Measurements from ENCODE around the gene LARGE1.
A peak's percentile ranks its signal among the peaks of the same experiment; 100 is the strongest.

LARGE1 gene

DNA sequence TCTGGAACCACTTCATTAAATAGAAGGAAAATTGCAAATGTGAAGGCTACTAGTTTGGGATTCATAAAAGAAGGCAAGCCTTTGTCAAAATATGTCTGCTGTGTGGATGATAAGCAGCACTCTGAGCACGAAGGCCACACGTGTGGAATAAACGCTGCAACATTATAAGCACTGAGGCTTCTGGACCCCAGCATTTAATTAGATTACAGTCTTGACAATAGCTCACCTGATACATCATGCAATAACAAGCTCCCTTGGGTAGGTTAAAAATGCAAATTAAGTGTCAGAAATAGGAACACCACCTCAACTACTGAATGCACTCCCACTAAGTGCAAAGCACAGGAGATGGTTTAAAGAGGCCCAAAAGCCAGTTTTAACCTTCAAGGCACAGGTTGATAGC, 179.3 kb downstream of the LARGE1 start:
- DNase-seq: no peak
- Histone ChIP-seq H3K27me3 (replicated peaks in 2 of 5; ENCODE audit: control insufficient read depth in 4 of 5, insufficient read depth in 5 of 5, low read length in 4 of 5) (no peaks in the 10 kb centered on the region), H3K4me3 (ENCODE audit: control insufficient read depth in 1 of 7, extremely low read depth in 1 of 7, insufficient read depth in 4 of 7, low read depth in 2 of 7, low read length in 6 of 7) (no peak overlapping the region), H3K4me1 (ENCODE audit: control extremely low read depth in 1 of 4, control insufficient read depth in 4 of 4, insufficient read depth in 4 of 4, low read length in 3 of 4) (no peaks in the 10 kb centered on the region), H3K36me3 (ENCODE audit: control insufficient read depth in 4 of 4, insufficient read depth in 4 of 4, low read length in 3 of 4) (no peaks in the 10 kb centered on the region), H3K9me3 (ENCODE audit: control extremely low read depth in 1 of 5, control insufficient read depth in 4 of 5, insufficient read depth in 2 of 5, low read depth in 1 of 5, low read length in 4 of 5) (peaks cover 0 to 4% (median 2%) of the 10 kb centered on the region in 5 experiments), H3K27ac (ENCODE audit: insufficient read depth in 1 of 2, low read depth in 1 of 2, low read length in 2 of 2, poor library complexity in 1 of 2, severe bottlenecking in 2 of 2) (no peak overlapping the region)
- ChIA-PET POLR2A (no interaction called here), CTCF (no interaction called here)
- WGBS (ENCODE audit: insufficient coverage): 94% methylated on average over 3 of the region's 3 CpGs

- peaks cover 0 to 4% (median 2%) of the 10 kb centered on the region in 5 experiments for H3K9me3 ChIP-seq (ENCODE audit: control extremely low read depth in 1 of 5, control insufficient read depth in 4 of 5, insufficient read depth in 2 of 5, low read depth in 1 of 5, low read length in 4 of 5)
- WGBS (ENCODE audit: insufficient coverage): 95% methylated on average over 4 of the region's 4 CpGs
- no peaks in the 10 kb centered on the region for H3K36me3 ChIP-seq (ENCODE audit: control insufficient read depth in 4 of 4, insufficient read depth in 4 of 4, low read length in 3 of 4)
- H3K27ac ChIP-seq (ENCODE audit: insufficient read depth in 1 of 2, low read depth in 1 of 2, low read length in 2 of 2, poor library complexity in 1 of 2, severe bottlenecking in 2 of 2): no peak overlapping the region
- no peaks in the 10 kb centered on the region for H3K4me1 ChIP-seq (ENCODE audit: control extremely low read depth in 1 of 4, control insufficient read depth in 4 of 4, insufficient read depth in 4 of 4, low read length in 3 of 4)
- H3K27me3 ChIP-seq (replicated peaks in 2 of 5; ENCODE audit: control insufficient read depth in 4 of 5, insufficient read depth in 5 of 5, low read length in 4 of 5): no peaks in the 10 kb centered on the region
- ChIA-PET CTCF (no interaction called here), POLR2A (no interaction called here)
- H3K4me3 ChIP-seq (ENCODE audit: control insufficient read depth in 1 of 7, extremely low read depth in 1 of 7, insufficient read depth in 4 of 7, low read depth in 2 of 7, low read length in 6 of 7): no peak overlapping the region
- no peak for DNase-seq
Measured at GRCh38 chr22:33739516-33739915, 180.8 kb downstream of the LARGE1 start.

- ChIA-PET POLR2A (no interaction called here), CTCF (no interaction called here)
- Histone ChIP-seq H3K27ac (ENCODE audit: insufficient read depth in 1 of 2, low read depth in 1 of 2, low read length in 2 of 2, poor library complexity in 1 of 2, severe bottlenecking in 2 of 2) (no peak overlapping the region), H3K4me3 (ENCODE audit: control insufficient read depth in 1 of 7, extremely low read depth in 1 of 7, insufficient read depth in 4 of 7, low read depth in 2 of 7, low read length in 6 of 7) (no peak overlapping the region), H3K27me3 (replicated peaks in 2 of 5; ENCODE audit: control insufficient read depth in 4 of 5, insufficient read depth in 5 of 5, low read length in 4 of 5) (no peaks in the 10 kb centered on the region), H3K4me1 (ENCODE audit: control extremely low read depth in 1 of 4, control insufficient read depth in 4 of 4, insufficient read depth in 4 of 4, low read length in 3 of 4) (no peaks in the 10 kb centered on the region), H3K36me3 (ENCODE audit: control insufficient read depth in 4 of 4, insufficient read depth in 4 of 4, low read length in 3 of 4) (no peaks in the 10 kb centered on the region), H3K9me3 (ENCODE audit: control extremely low read depth in 1 of 5, control insufficient read depth in 4 of 5, insufficient read depth in 2 of 5, low read depth in 1 of 5, low read length in 4 of 5) (peaks cover 0 to 4% (median 3%) of the 10 kb centered on the region in 5 experiments)
- no peak for DNase-seq
- 79% methylated on average over 3 of the region's 3 CpGs for WGBS (ENCODE audit: insufficient coverage)
Measured at GRCh38 chr22:33737662-33738061, 182.6 kb downstream of the LARGE1 start.

GRCh38 chr22:33735978-33736377, 184.3 kb downstream of the LARGE1 start:
- POLR2A ChIA-PET: no interaction called here
- Histone ChIP-seq H3K27me3 (replicated peaks in 2 of 5; ENCODE audit: control insufficient read depth in 4 of 5, insufficient read depth in 5 of 5, low read length in 4 of 5) (no peaks in the 10 kb centered on the region), H3K4me3 (ENCODE audit: control insufficient read depth in 1 of 7, extremely low read depth in 1 of 7, insufficient read depth in 4 of 7, low read depth in 2 of 7, low read length in 6 of 7) (no peak overlapping the region), H3K4me1 (ENCODE audit: control extremely low read depth in 1 of 4, control insufficient read depth in 4 of 4, insufficient read depth in 4 of 4, low read length in 3 of 4) (no peaks in the 10 kb centered on the region), H3K36me3 (ENCODE audit: control insufficient read depth in 4 of 4, insufficient read depth in 4 of 4, low read length in 3 of 4) (no peaks in the 10 kb centered on the region), H3K27ac (ENCODE audit: insufficient read depth in 1 of 2, low read depth in 1 of 2, low read length in 2 of 2, poor library complexity in 1 of 2, severe bottlenecking in 2 of 2) (no peak overlapping the region), H3K9me3 (ENCODE audit: control extremely low read depth in 1 of 5, control insufficient read depth in 4 of 5, insufficient read depth in 2 of 5, low read depth in 1 of 5, low read length in 4 of 5) (peaks cover 0 to 4% (median 2%) of the 10 kb centered on the region in 5 experiments)
- DNase-seq: no peak
- CTCF ChIA-PET: no interaction called here
- 100% methylated on average over 2 of the region's 4 CpGs for WGBS (ENCODE audit: insufficient coverage)

- H3K4me1 ChIP-seq (ENCODE audit: control extremely low read depth in 1 of 4, control insufficient read depth in 4 of 4, insufficient read depth in 4 of 4, low read length in 3 of 4): no peaks in the 10 kb centered on the region
- DNase-seq: no peak
- H3K27me3 ChIP-seq (replicated peaks in 2 of 5; ENCODE audit: control insufficient read depth in 4 of 5, insufficient read depth in 5 of 5, low read length in 4 of 5): no peaks in the 10 kb centered on the region
- H3K9me3 ChIP-seq (ENCODE audit: control extremely low read depth in 1 of 5, control insufficient read depth in 4 of 5, insufficient read depth in 2 of 5, low read depth in 1 of 5, low read length in 4 of 5): peaks cover 0 to 4% (median 0%) of the 10 kb centered on the region in 5 experiments
- WGBS (ENCODE audit: insufficient coverage): no CpG with 5 or more reads among the region's 2 CpGs
- ChIA-PET POLR2A (no interaction called here), CTCF (no interaction called here)
- H3K4me3 ChIP-seq (ENCODE audit: control insufficient read depth in 1 of 7, extremely low read depth in 1 of 7, insufficient read depth in 4 of 7, low read depth in 2 of 7, low read length in 6 of 7): no peak overlapping the region
- no peaks in the 10 kb centered on the region for H3K36me3 ChIP-seq (ENCODE audit: control insufficient read depth in 4 of 4, insufficient read depth in 4 of 4, low read length in 3 of 4)
- H3K27ac ChIP-seq (ENCODE audit: insufficient read depth in 1 of 2, low read depth in 1 of 2, low read length in 2 of 2, poor library complexity in 1 of 2, severe bottlenecking in 2 of 2): no peak overlapping the region
Measured at GRCh38 chr22:33728847-33729246, 191.4 kb downstream of the LARGE1 start.

- CTCF ChIA-PET: no interaction called here
- Histone ChIP-seq H3K4me3 (ENCODE audit: control insufficient read depth in 1 of 7, extremely low read depth in 1 of 7, insufficient read depth in 4 of 7, low read depth in 2 of 7, low read length in 6 of 7) (no peak overlapping the region), H3K36me3 (ENCODE audit: control insufficient read depth in 4 of 4, insufficient read depth in 4 of 4, low read length in 3 of 4) (no peaks in the 10 kb centered on the region), H3K4me1 (ENCODE audit: control extremely low read depth in 1 of 4, control insufficient read depth in 4 of 4, insufficient read depth in 4 of 4, low read length in 3 of 4) (no peaks in the 10 kb centered on the region), H3K27me3 (replicated peaks in 2 of 5; ENCODE audit: control insufficient read depth in 4 of 5, insufficient read depth in 5 of 5, low read length in 4 of 5) (no peaks in the 10 kb centered on the region), H3K27ac (ENCODE audit: insufficient read depth in 1 of 2, low read depth in 1 of 2, low read length in 2 of 2, poor library complexity in 1 of 2, severe bottlenecking in 2 of 2) (no peak overlapping the region), H3K9me3 (ENCODE audit: control extremely low read depth in 1 of 5, control insufficient read depth in 4 of 5, insufficient read depth in 2 of 5, low read depth in 1 of 5, low read length in 4 of 5) (peaks cover 0 to 5% (median 0%) of the 10 kb centered on the region in 5 experiments)
- WGBS (ENCODE audit: insufficient coverage): 96% methylated on average over 3 of the region's 3 CpGs
- POLR2A ChIA-PET: no interaction called here
- no peak for DNase-seq
Measured at GRCh38 chr22:33726294-33726734, 194.0 kb downstream of the LARGE1 start.

DNA sequence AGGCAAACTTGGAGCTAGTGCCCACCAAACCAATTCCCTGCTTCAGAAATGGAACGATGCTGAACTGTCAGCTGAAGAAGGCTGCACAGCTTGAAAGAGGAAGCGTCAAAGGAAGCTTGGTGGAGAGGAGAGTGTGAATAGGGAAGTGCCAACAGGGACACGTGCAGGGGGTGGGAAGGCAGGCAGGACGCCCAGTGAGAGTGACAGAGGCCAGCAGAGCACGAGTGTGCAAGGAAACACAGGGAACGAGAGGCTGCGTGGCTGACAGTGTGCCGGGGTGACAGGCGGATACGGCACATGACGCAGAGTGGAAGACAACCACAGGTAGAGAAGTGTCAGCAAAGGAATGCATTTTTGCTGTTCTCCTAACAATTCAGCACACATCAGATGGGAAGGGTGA, 196.4 kb downstream of the LARGE1 start:
- H3K27me3 ChIP-seq (replicated peaks in 2 of 5; ENCODE audit: control insufficient read depth in 4 of 5, insufficient read depth in 5 of 5, low read length in 4 of 5): no peaks in the 10 kb centered on the region
- no peak overlapping the region for H3K4me3 ChIP-seq (ENCODE audit: control insufficient read depth in 1 of 7, extremely low read depth in 1 of 7, insufficient read depth in 4 of 7, low read depth in 2 of 7, low read length in 6 of 7)
- no peaks in the 10 kb centered on the region for H3K4me1 ChIP-seq (ENCODE audit: control extremely low read depth in 1 of 4, control insufficient read depth in 4 of 4, insufficient read depth in 4 of 4, low read length in 3 of 4)
- ChIA-PET CTCF (no interaction called here), POLR2A (no interaction called here)
- H3K36me3 ChIP-seq (ENCODE audit: control insufficient read depth in 4 of 4, insufficient read depth in 4 of 4, low read length in 3 of 4): no peaks in the 10 kb centered on the region
- H3K27ac ChIP-seq (ENCODE audit: insufficient read depth in 1 of 2, low read depth in 1 of 2, low read length in 2 of 2, poor library complexity in 1 of 2, severe bottlenecking in 2 of 2): no peak overlapping the region
- peaks cover 0 to 5% (median 0%) of the 10 kb centered on the region in 5 experiments for H3K9me3 ChIP-seq (ENCODE audit: control extremely low read depth in 1 of 5, control insufficient read depth in 4 of 5, insufficient read depth in 2 of 5, low read depth in 1 of 5, low read length in 4 of 5)
- peak in 2 of 3 donors; percentile 3 to 9 for DNase-seq
- WGBS (ENCODE audit: insufficient coverage): 23% methylated on average over 10 of the region's 11 CpGs
